Astrocyte of the spinal cord (primary cell): ENCODE results near the gene POU6F1.

Experiments used
- DNase-seq: peaks from one replicate; pipeline ENCODE4 v3.0.0; 2011; ENCODE audit warnings: low read depth, low spot score
- H3K4me3 ChIP-seq: 2 replicates; pipeline ENCODE4 v1.5.1; 2011; ENCODE audit warnings: low read depth, mild to moderate bottlenecking, low read length, moderate library complexity
- in situ Hi-C: cut with HindIII; loops from 2 replicates; pipeline ENCODE4 v1.10.0; 2017; ENCODE audit warnings: low sequenced_read_pairs
- TF ChIP-seq, protein P1 (sequence below): IDR thresholded peaks from 2 replicates; pipeline ENCODE4 v1.5.1; 2012; ENCODE audit warnings: low read depth, mild to moderate bottlenecking, low read length, inconsistent platforms

The POU6F1 gene

DNA sequence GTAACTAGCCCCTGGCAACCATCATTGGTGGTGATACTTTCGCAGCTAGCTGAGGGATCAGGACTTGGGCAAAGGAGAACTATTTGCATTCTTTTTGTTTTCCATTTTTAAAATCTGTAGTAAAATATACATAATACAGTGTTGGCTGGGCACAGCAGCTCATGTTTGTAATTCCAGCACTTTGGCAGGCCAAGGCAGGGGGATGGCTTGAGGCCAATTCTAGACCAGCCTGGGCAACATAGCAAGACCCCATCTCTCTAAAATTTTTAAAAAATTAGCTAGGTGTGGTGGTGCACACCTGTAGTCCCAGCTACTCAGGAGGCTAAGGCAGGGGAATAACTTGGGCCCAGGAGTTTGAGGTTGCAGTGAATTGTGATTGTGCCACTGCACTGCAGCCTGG lies 64.9 kb downstream of the POU6F1 start:
- TF ChIP-seq, protein P1, sequence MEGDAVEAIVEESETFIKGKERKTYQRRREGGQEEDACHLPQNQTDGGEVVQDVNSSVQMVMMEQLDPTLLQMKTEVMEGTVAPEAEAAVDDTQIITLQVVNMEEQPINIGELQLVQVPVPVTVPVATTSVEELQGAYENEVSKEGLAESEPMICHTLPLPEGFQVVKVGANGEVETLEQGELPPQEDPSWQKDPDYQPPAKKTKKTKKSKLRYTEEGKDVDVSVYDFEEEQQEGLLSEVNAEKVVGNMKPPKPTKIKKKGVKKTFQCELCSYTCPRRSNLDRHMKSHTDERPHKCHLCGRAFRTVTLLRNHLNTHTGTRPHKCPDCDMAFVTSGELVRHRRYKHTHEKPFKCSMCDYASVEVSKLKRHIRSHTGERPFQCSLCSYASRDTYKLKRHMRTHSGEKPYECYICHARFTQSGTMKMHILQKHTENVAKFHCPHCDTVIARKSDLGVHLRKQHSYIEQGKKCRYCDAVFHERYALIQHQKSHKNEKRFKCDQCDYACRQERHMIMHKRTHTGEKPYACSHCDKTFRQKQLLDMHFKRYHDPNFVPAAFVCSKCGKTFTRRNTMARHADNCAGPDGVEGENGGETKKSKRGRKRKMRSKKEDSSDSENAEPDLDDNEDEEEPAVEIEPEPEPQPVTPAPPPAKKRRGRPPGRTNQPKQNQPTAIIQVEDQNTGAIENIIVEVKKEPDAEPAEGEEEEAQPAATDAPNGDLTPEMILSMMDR = no peak
- DNase-seq = no peak
- in situ Hi-C loops = no loop called here
- H3K4me3 ChIP-seq = no peak overlapping the region

DNA sequence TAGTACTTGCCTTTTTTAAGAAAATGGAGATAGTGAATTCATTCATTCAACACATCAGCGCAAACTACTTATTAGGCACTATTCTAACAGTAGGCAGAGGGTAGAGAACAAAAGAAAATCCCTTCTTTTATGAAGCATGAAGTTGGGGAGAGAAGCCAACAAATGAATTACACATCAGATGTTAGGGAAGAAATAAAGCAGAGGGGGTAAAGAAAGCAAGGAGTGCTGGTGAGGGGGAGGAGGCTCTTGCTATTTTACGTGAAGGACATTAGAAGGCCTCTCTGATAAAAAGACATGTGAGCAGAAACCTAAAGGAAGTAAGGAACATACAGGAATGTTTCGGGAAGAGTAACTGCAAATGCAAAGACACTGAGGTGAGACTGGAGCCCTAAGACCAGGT lies 67.1 kb downstream of the POU6F1 start:
- in situ Hi-C loops = no loop called here
- no peak overlapping the region for H3K4me3 ChIP-seq
- TF ChIP-seq, protein P1 = no peak
- no peak for DNase-seq

DNA sequence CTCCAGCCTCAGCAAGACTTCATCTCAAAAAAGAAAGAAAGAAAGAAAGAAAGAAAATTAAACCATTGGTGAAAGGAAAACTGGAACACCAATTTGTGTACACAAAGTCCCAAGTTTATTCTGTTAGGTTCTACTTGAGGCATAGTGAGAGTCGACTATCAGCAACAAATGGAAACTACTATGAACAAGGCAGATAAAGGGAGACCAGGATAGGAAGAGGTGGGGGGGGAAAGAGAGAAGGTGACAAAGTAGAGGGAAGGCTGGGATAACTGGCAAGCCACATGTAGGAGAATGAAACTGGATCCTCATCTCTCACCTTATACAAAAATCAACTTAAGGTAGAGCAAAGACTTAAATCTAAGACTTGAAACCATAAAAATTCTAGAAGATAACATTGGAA lies 70.6 kb downstream of the POU6F1 start:
- DNase-seq = no peak
- TF ChIP-seq, protein P1 = no peak
- H3K4me3 ChIP-seq = no peak overlapping the region
- in situ Hi-C loops = no loop called here

DNA sequence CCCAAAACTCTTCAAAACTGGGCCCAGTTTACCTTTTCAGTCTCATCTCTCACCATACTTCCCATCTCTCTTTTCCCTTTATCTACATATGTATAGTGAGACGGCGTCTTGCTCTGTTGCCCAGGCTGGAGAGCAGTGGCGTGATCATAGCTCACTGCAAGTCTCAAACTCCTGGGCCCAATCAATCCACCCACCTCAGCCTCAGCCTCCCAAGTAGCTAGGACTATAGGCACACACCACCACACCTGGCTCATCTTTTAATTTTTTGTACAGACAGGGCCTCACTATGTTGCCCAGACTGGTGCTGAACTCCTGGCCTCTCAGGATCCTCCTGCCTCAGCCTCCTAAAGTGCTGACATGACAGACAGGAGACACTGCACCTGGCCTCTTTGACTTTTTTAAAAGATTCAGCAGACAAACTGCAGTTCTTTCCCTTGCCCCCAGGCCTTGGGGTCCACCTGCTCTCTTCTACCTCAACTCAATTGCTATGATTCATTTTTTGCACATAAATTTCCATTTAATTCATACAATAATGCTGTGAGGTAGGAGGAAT lies 78.5 kb downstream of the POU6F1 start:
- TF ChIP-seq, protein P1 = no peak
- H3K4me3 ChIP-seq = no peak overlapping the region
- in situ Hi-C loops = no loop called here
- DNase-seq = no peak
